Liver (tissue), 9 donors: ENCODE measurements around the gene KCTD4. TPM values are rescaled to one million over a fixed set of nuclear protein-coding genes. Genes with fewer than 3 reads are reported as not detected.

Experiments
- DNase-seq: peaks from one replicate; pipeline ENCODE4 v3.0.0-alpha.2; 2017; ENCODE audit warnings: low spot score
- H3K27ac ChIP-seq, 2 donors: one replicate each; pipeline ENCODE4 v1.7.0; 2013; ENCODE audit warnings: inconsistent platforms in 2 of 2, low read length in 2 of 2, control low read depth in 1 of 2, low read depth in 1 of 2, mild to moderate bottlenecking in 1 of 2
- H3K27me3 ChIP-seq, 4 donors: one replicate each; pipeline versions ENCODE4 v1.6.1 to v1.7.0; 2013; ENCODE audit warnings: low read length in 3 of 4, inconsistent platforms in 1 of 4, mild to moderate bottlenecking in 1 of 4, moderate library complexity in 1 of 4; ENCODE audit not compliant: control insufficient read depth in 4 of 4, insufficient read depth in 4 of 4
- H3K36me3 ChIP-seq, 4 donors: one replicate each; pipeline versions ENCODE4 v1.6.1 to v1.7.0; 2013; ENCODE audit warnings: low read length in 3 of 4, mild to moderate bottlenecking in 3 of 4, low read depth in 1 of 4, moderate library complexity in 1 of 4; ENCODE audit not compliant: control insufficient read depth in 4 of 4, insufficient read depth in 3 of 4
- H3K4me1 ChIP-seq, 4 donors: one replicate each; pipeline versions ENCODE4 v1.6.1 to v1.7.0; 2013; ENCODE audit warnings: low read length in 3 of 4, mild to moderate bottlenecking in 3 of 4, moderate library complexity in 1 of 4; ENCODE audit not compliant: control insufficient read depth in 4 of 4, insufficient read depth in 4 of 4
- H3K4me3 ChIP-seq, 3 donors: one replicate each; pipeline versions ENCODE4 v1.6.1 to v1.7.0; 2013; ENCODE audit warnings: low read length in 3 of 3, control low read depth in 1 of 3, low read depth in 1 of 3, mild to moderate bottlenecking in 1 of 3
- H3K9ac ChIP-seq, 2 donors: one replicate each; pipeline ENCODE4 v1.7.0; 2013; ENCODE audit warnings: low read length in 2 of 2, mild to moderate bottlenecking in 2 of 2, moderate library complexity in 2 of 2, control low read depth in 1 of 2, low read depth in 1 of 2
- H3K9me3 ChIP-seq, 4 donors: one replicate each; pipeline versions ENCODE4 v1.6.1 to v1.7.0; 2013; ENCODE audit warnings: low read length in 3 of 4; ENCODE audit not compliant: control insufficient read depth in 4 of 4
- EGR1 ChIP-seq, 2 donors: IDR thresholded peaks; 2 replicates each; pipeline ENCODE4 v1.6.1; 2016 to 2018; ENCODE audit warnings: antibody characterized with exemption in 2 of 2, low read depth in 2 of 2
- FOXA2 ChIP-seq: IDR thresholded peaks from 2 replicates; pipeline ENCODE4 v1.6.1; 2016; ENCODE audit warnings: antibody characterized with exemption
- GABPA ChIP-seq, 2 donors: IDR thresholded peaks in 1 of 2; conservative IDR thresholded peaks in 1 of 2; 2 replicates each; pipeline ENCODE4 v1.6.1; 2016; ENCODE audit warnings: antibody characterized with exemption in 2 of 2, mild to moderate bottlenecking in 1 of 2, moderate library complexity in 1 of 2
- HNF4A ChIP-seq, 2 donors: conservative IDR thresholded peaks; 2 replicates each; pipeline ENCODE4 v1.6.1; 2016; ENCODE audit warnings: antibody characterized with exemption in 2 of 2, mild to moderate bottlenecking in 2 of 2
- HNF4G ChIP-seq: IDR thresholded peaks from 2 replicates; pipeline ENCODE4 v1.6.1; 2016; ENCODE audit warnings: antibody characterized with exemption
- JUND ChIP-seq, 2 donors: IDR thresholded peaks; 2 replicates each; pipeline ENCODE4 v1.6.1; 2016; ENCODE audit warnings: antibody characterized with exemption in 2 of 2
- NR2F2 ChIP-seq: IDR thresholded peaks from 2 replicates; pipeline ENCODE4 v1.6.1; 2016; ENCODE audit warnings: antibody characterized with exemption
- RAD21 ChIP-seq, 2 donors: IDR thresholded peaks; 2 replicates each; pipeline ENCODE4 v1.6.1; 2016; ENCODE audit warnings: antibody characterized with exemption in 2 of 2, mild to moderate bottlenecking in 2 of 2
- SP1 ChIP-seq: IDR thresholded peaks from 2 replicates; pipeline ENCODE4 v1.6.1; 2018; ENCODE audit warnings: antibody characterized with exemption, mild to moderate bottlenecking
- TAF1 ChIP-seq: conservative IDR thresholded peaks from 2 replicates; pipeline ENCODE4 v1.6.1; 2016; ENCODE audit warnings: antibody characterized with exemption, mild to moderate bottlenecking
- YY1 ChIP-seq: IDR thresholded peaks from 2 replicates; pipeline ENCODE4 v1.6.1; 2016; ENCODE audit warnings: antibody characterized with exemption, mild to moderate bottlenecking
- WGBS: extraction: QIAGEN DNeasy Blood & Tissue Kit; methylation state at CpG from one replicate; pipeline ENCODE4 v1.1.7; 2013; 5-methylcytosine and 5-hydroxymethylcytosine counted together
- polyA plus RNA-seq, 2 donors: library from polyadenylated mRNA; stranded (reverse) in 1 of 2; unstranded in 1 of 2; fragments of 200-250 nt in 1 of 2; fragments of >200 nt in 1 of 2; fragmentation: Nextera tagmentation in 1 of 2; extraction: Ambion mirVana in 1 of 2; gene quantifications; one replicate each; pipeline versions ENCODE4 v1.2.1 to v1.2.3, GENCODE V29; 2013 to 2015
- total RNA-seq, 2 donors: library from RNA; depleted of rRNA; stranded (reverse); fragments of >200 nt; gene quantifications; one replicate each; pipeline ENCODE4 v1.2.3, GENCODE V29; 2014
- TF ChIP-seq, protein P1 (sequence below): IDR thresholded peaks from 2 replicates; pipeline ENCODE4 v1.6.1; 2016; ENCODE audit warnings: antibody characterized with exemption, mild to moderate bottlenecking
- TF ChIP-seq, protein P2 (sequence below): IDR thresholded peaks from 2 replicates; pipeline ENCODE4 v1.6.1; 2016; ENCODE audit warnings: antibody characterized with exemption
- TF ChIP-seq, protein P3 (sequence below): fragments of 150-350 bp; IDR thresholded peaks from 2 replicates; pipeline ENCODE4 v1.5.1; 2017; ENCODE audit warnings: improper control_type of control experiment, low read depth, low read length; ENCODE audit not compliant: missing input control
- TF ChIP-seq, protein P4 (sequence below): IDR thresholded peaks from 2 replicates; pipeline ENCODE4 v1.6.1; 2016; ENCODE audit warnings: antibody characterized with exemption
- donor health status: healthy.
- donor health status: healthy.
- donor health status: healthy.
- donor health status: healthy.
- donor health status: healthy.

Gene KCTD4
- total and polyA plus RNA-seq, 4 donors, result 0.19 TPM; not detected in 3

DNA sequence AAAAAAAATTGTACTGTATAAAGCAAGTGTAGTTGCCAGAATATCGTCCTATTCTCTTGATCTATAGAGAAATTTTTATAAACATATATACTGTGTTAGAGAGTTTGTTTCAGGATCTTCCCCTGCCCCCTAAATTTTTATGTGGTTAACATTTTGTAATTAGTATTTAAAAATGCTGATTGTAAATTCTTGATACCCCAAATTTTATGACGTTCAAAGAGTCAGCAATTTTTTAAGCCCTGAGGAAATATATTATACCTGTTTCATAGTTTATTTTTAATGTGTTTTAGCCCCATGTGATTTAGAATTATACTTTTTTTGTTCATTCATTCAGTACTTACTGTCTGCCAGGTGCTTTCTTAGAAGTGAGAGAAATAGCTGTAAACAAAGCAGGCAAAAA lies 7.3 kb upstream of the KCTD4 start:
- H3K9me3 ChIP-seq, result no peaks in the 10 kb centered on the region
- H3K4me1 ChIP-seq, result peaks cover 0 to 8% (median 4%) of the 10 kb centered on the region in 4 donors
- TF ChIP-seq HNF4G (no peak), YY1 (no peak), RAD21 (IDR thresholded peaks at IDR 0.05) (no peak), GABPA (IDR thresholded peaks at IDR 0.05 in 1 of 2, conservative IDR thresholded peaks at IDR 0.05 in 1 of 2) (no peak), NR2F2 (no peak), EGR1 (IDR thresholded peaks at IDR 0.05; ENCODE audit: low read depth in 2 of 2) (no peak), HNF4A (conservative IDR thresholded peaks at IDR 0.05) (no peak), FOXA2 (no peak), SP1 (no peak)
- TF ChIP-seq, protein P1, sequence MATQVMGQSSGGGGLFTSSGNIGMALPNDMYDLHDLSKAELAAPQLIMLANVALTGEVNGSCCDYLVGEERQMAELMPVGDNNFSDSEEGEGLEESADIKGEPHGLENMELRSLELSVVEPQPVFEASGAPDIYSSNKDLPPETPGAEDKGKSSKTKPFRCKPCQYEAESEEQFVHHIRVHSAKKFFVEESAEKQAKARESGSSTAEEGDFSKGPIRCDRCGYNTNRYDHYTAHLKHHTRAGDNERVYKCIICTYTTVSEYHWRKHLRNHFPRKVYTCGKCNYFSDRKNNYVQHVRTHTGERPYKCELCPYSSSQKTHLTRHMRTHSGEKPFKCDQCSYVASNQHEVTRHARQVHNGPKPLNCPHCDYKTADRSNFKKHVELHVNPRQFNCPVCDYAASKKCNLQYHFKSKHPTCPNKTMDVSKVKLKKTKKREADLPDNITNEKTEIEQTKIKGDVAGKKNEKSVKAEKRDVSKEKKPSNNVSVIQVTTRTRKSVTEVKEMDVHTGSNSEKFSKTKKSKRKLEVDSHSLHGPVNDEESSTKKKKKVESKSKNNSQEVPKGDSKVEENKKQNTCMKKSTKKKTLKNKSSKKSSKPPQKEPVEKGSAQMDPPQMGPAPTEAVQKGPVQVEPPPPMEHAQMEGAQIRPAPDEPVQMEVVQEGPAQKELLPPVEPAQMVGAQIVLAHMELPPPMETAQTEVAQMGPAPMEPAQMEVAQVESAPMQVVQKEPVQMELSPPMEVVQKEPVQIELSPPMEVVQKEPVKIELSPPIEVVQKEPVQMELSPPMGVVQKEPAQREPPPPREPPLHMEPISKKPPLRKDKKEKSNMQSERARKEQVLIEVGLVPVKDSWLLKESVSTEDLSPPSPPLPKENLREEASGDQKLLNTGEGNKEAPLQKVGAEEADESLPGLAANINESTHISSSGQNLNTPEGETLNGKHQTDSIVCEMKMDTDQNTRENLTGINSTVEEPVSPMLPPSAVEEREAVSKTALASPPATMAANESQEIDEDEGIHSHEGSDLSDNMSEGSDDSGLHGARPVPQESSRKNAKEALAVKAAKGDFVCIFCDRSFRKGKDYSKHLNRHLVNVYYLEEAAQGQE, result no peak
- no peak overlapping the region for H3K9ac ChIP-seq
- 97% methylated on average over 2 of the region's 2 CpGs for WGBS
- no peaks in the 10 kb centered on the region for H3K27me3 ChIP-seq
- peaks cover 0 to 5% (median 3%) of the 10 kb centered on the region in 4 donors for H3K36me3 ChIP-seq
- H3K27ac ChIP-seq, result no peak overlapping the region
- DNase-seq, result no peak
- no peak overlapping the region for H3K4me3 ChIP-seq

DNA sequence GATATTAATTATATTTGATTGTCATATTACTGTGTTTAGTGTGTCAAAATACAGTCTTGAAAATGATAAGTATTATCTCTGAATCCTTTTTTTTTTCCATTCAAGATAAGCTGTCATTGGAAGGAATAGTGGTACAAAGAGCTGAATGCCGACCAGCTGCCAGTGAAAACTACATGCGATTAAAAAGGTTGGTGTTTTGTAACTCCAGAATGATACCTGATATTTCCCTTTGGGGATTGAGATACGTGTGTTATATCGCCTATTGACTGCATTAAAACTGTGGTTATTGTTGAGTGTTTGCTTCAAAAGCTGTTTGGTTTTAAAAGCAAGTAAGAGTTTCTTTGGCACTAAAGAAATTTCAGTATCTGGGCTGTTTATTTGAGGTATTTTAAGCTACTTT lies 6.5 kb upstream of the KCTD4 start:
- H3K27me3 ChIP-seq, result no peaks in the 10 kb centered on the region
- WGBS, result 36% methylated on average over 4 of the region's 4 CpGs
- TF ChIP-seq, protein P2, sequence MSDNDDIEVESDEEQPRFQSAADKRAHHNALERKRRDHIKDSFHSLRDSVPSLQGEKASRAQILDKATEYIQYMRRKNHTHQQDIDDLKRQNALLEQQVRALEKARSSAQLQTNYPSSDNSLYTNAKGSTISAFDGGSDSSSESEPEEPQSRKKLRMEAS, result no peak
- TF ChIP-seq GABPA (IDR thresholded peaks at IDR 0.05 in 1 of 2, conservative IDR thresholded peaks at IDR 0.05 in 1 of 2), result no peak
- no peak for TF ChIP-seq SP1
- TF ChIP-seq, protein P1, result no peak
- TF ChIP-seq FOXA2, result no peak
- no peak for TF ChIP-seq TAF1
- TF ChIP-seq JUND (IDR thresholded peaks at IDR 0.05), result no peak
- TF ChIP-seq, protein P3, sequence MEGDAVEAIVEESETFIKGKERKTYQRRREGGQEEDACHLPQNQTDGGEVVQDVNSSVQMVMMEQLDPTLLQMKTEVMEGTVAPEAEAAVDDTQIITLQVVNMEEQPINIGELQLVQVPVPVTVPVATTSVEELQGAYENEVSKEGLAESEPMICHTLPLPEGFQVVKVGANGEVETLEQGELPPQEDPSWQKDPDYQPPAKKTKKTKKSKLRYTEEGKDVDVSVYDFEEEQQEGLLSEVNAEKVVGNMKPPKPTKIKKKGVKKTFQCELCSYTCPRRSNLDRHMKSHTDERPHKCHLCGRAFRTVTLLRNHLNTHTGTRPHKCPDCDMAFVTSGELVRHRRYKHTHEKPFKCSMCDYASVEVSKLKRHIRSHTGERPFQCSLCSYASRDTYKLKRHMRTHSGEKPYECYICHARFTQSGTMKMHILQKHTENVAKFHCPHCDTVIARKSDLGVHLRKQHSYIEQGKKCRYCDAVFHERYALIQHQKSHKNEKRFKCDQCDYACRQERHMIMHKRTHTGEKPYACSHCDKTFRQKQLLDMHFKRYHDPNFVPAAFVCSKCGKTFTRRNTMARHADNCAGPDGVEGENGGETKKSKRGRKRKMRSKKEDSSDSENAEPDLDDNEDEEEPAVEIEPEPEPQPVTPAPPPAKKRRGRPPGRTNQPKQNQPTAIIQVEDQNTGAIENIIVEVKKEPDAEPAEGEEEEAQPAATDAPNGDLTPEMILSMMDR, result no peak
- TF ChIP-seq, protein P4, sequence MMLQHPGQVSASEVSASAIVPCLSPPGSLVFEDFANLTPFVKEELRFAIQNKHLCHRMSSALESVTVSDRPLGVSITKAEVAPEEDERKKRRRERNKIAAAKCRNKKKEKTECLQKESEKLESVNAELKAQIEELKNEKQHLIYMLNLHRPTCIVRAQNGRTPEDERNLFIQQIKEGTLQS, result no peak
- TF ChIP-seq RAD21 (IDR thresholded peaks at IDR 0.05), result no peak
- no peak for TF ChIP-seq EGR1 (IDR thresholded peaks at IDR 0.05; ENCODE audit: low read depth in 2 of 2)
- H3K4me3 ChIP-seq, result no peak overlapping the region
- H3K9ac ChIP-seq, result peak overlapping the region in 1 of 2 donors; percentile 11
- H3K27ac ChIP-seq, result peak overlapping the region in 1 of 2 donors; percentile 50
- DNase-seq, result no peak
- H3K9me3 ChIP-seq, result no peaks in the 10 kb centered on the region
- H3K36me3 ChIP-seq, result peaks cover 0 to 5% (median 3%) of the 10 kb centered on the region in 4 donors
- H3K4me1 ChIP-seq, result peaks cover 0 to 8% (median 4%) of the 10 kb centered on the region in 4 donors
